Hepatocyte (in vitro differentiated cells): ENCODE results near the gene ENTPD2. TPM values are rescaled to one million over a fixed set of nuclear protein-coding genes. Genes with fewer than 3 reads are reported as not detected.

ENCODE experiments used
- DNase-seq: peaks from one replicate; pipeline ENCODE4 v3.0.0-alpha.2; 2016; ENCODE audit warnings: low spot score
- H2AFZ ChIP-seq: fragments of 200-600 bp; sonication (generic); 2 replicates; pipeline ENCODE4 v1.6.0; 2016; ENCODE audit warnings: antibody characterized with exemption, mild to moderate bottlenecking
- H3K27ac ChIP-seq: fragments of 200-600 bp; sonication (generic); 2 replicates; pipeline ENCODE4 v1.5.1; 2016; ENCODE audit warnings: mild to moderate bottlenecking
- H3K27me3 ChIP-seq: fragments of 200-600 bp; sonication (generic); 2 replicates; pipeline ENCODE4 v1.6.1; 2016
- H3K36me3 ChIP-seq: fragments of 200-600 bp; sonication (generic); replicated peaks from 2 replicates; pipeline ENCODE4 v1.5.1; 2016; ENCODE audit warnings: low read depth; ENCODE audit not compliant: insufficient read depth
- H3K4me1 ChIP-seq: fragments of 200-600 bp; sonication (generic); 2 replicates; pipeline ENCODE4 v1.5.1; 2016; ENCODE audit warnings: mild to moderate bottlenecking, moderate library complexity; ENCODE audit not compliant: insufficient read depth
- H3K4me2 ChIP-seq: fragments of 200-600 bp; sonication (generic); 2 replicates; pipeline ENCODE4 v1.6.0; 2016
- H3K4me3 ChIP-seq: fragments of 200-600 bp; sonication (generic); 2 replicates; pipeline ENCODE4 v1.5.1; 2016; ENCODE audit warnings: mild to moderate bottlenecking
- H3K79me2 ChIP-seq: fragments of 200-600 bp; sonication (generic); 2 replicates; pipeline ENCODE4 v1.6.0; 2017; ENCODE audit warnings: mild to moderate bottlenecking
- H3K9me2 ChIP-seq: fragments of 200-600 bp; sonication (generic); replicated peaks from 2 replicates; pipeline ENCODE4 v1.6.0; 2017; ENCODE audit warnings: mild to moderate bottlenecking; ENCODE audit not compliant: insufficient read depth
- H3K9me3 ChIP-seq: fragments of 200-600 bp; sonication (generic); 2 replicates; pipeline ENCODE4 v1.5.1; 2016; ENCODE audit warnings: low read depth, mild to moderate bottlenecking
- H4K20me1 ChIP-seq: fragments of 200-600 bp; sonication (generic); 2 replicates; pipeline ENCODE4 v1.6.0; 2016; ENCODE audit warnings: mild to moderate bottlenecking; ENCODE audit not compliant: insufficient read depth, poor library complexity, severe bottlenecking
- CTCF ChIP-seq: fragments of 200-600 bp; sonication (generic); IDR thresholded peaks from 2 replicates; pipeline ENCODE4 v1.5.1; 2016; ENCODE audit warnings: antibody characterized with exemption, mild to moderate bottlenecking; ENCODE audit not compliant: poor library complexity
- EZH2 ChIP-seq: fragments of 200-600 bp; sonication (generic); IDR thresholded peaks from 2 replicates; pipeline ENCODE4 v1.6.1; 2016; ENCODE audit warnings: antibody characterized with exemption, mild to moderate bottlenecking, borderline replicate concordance
- EZH2phosphoT487 ChIP-seq: fragments of 200-600 bp; sonication (generic); IDR thresholded peaks from one replicate; pipeline ENCODE4 v1.6.1; 2018; ENCODE audit warnings: antibody characterized with exemption, mild to moderate bottlenecking, low read depth, moderate library complexity; ENCODE audit not compliant: unreplicated experiment, severe bottlenecking
- WGBS: methylation state at CpG from one replicate; pipeline ENCODE4 v1.1.6; 2016; ENCODE audit warnings: low lambda C conversion rate; ENCODE audit errors: missing lambda C conversion rate; 5-methylcytosine and 5-hydroxymethylcytosine counted together
- polyA plus RNA-seq: library from polyadenylated mRNA; unstranded; fragments of >200 nt; fragmentation: Nextera tagmentation; extraction: Ambion mirVana; gene quantifications from 2 replicates; pipeline ENCODE4 v1.2.1, GENCODE V29; 2016
- total RNA-seq: library from RNA; depleted of rRNA; stranded (reverse); fragments of >200 nt; gene quantifications from 2 replicates; pipeline ENCODE4 v1.2.3, GENCODE V29; 2014

Gene ENTPD2
- total and polyA plus RNA-seq, 2 experiments from 2014 or later: 1.1 to 1.8 TPM

GRCh38 chr9:137050570-137050969, 3.3 kb downstream of the ENTPD2 start:
- Histone ChIP-seq H3K27me3 (peaks cover 39% of the 10 kb centered on the region), H3K4me2 (no peak overlapping the region), H3K4me3 (no peak overlapping the region), H2AFZ (no peak overlapping the region), H3K9me2 (no peaks in the 10 kb centered on the region), H3K79me2 (no peaks in the 10 kb centered on the region), H3K27ac (no peak overlapping the region), H4K20me1 (no peaks in the 10 kb centered on the region), H3K4me1 (peaks cover 28% of the 10 kb centered on the region), H3K9me3 (no peaks in the 10 kb centered on the region), H3K36me3 (no peaks in the 10 kb centered on the region)
- TF ChIP-seq CTCF (no peak), EZH2phosphoT487 (no peak), EZH2 (no peak)
- WGBS: 74% methylated on average over 5 of the region's 5 CpGs
- no peak for DNase-seq

- Histone ChIP-seq H3K27ac (no peak overlapping the region), H3K9me3 (no peaks in the 10 kb centered on the region), H3K79me2 (no peaks in the 10 kb centered on the region), H2AFZ (no peak overlapping the region), H4K20me1 (peaks cover 2% of the 10 kb centered on the region), H3K36me3 (no peaks in the 10 kb centered on the region), H3K4me2 (no peak overlapping the region), H3K4me1 (peaks cover 20% of the 10 kb centered on the region), H3K9me2 (no peaks in the 10 kb centered on the region), H3K27me3 (peaks cover 43% of the 10 kb centered on the region), H3K4me3 (no peak overlapping the region)
- peak; percentile 80 for DNase-seq
- 55% methylated on average over 38 of the region's 38 CpGs for WGBS
- TF ChIP-seq CTCF (peak; percentile 50), EZH2phosphoT487 (no peak), EZH2 (no peak)
Measured at GRCh38 chr9:137049544-137050449, 4.1 kb downstream of the ENTPD2 start.

- Histone ChIP-seq H3K9me2 (no peaks in the 10 kb centered on the region), H3K79me2 (no peaks in the 10 kb centered on the region), H2AFZ (no peak overlapping the region), H3K36me3 (no peaks in the 10 kb centered on the region), H3K9me3 (no peaks in the 10 kb centered on the region), H3K4me2 (no peak overlapping the region), H3K27ac (no peak overlapping the region), H3K27me3 (peaks cover 48% of the 10 kb centered on the region), H3K4me1 (peaks cover 13% of the 10 kb centered on the region), H4K20me1 (peaks cover 8% of the 10 kb centered on the region), H3K4me3 (no peak overlapping the region)
- DNase-seq: no peak
- TF ChIP-seq EZH2 (no peak), EZH2phosphoT487 (no peak), CTCF (no peak)
- WGBS: 85% methylated on average over 23 of the region's 72 CpGs
Measured at GRCh38 chr9:137048655-137049543, 5.0 kb downstream of the ENTPD2 start.
